SK-N-MC (cell line): ENCODE measurements around the gene SOD3.

ENCODE experiments used
- EZH2 ChIP-seq: fragments of 200-600 bp; sonication (generic); IDR thresholded peaks from one replicate; pipeline ENCODE4 v1.6.1; 2017; ENCODE audit warnings: antibody characterized with exemption
- FOXP2 ChIP-seq: optimal IDR thresholded peaks from 2 replicates; pipeline ENCODE3; 2011; ENCODE audit warnings: mild to moderate bottlenecking, moderate library complexity; ENCODE audit not compliant: insufficient read depth; ENCODE audit errors: extremely low read length, control extremely low read depth
- POLR2AphosphoS5 ChIP-seq: IDR thresholded peaks from 2 replicates; pipeline ENCODE4 v1.6.1; 2012; ENCODE audit warnings: mild to moderate bottlenecking, low read depth, low read length, borderline replicate concordance

GRCh38 chr4:24845132-24845531, 49.8 kb downstream of the SOD3 start:
- TF ChIP-seq POLR2AphosphoS5 (no peak), EZH2 (no peak), FOXP2 (no peak)
